Epithelial cell of esophagus (primary cell): ENCODE measurements around the gene PPP1R2B.

Experiments
- DNase-seq: peaks from one replicate; pipeline ENCODE4 v3.0.0; 2010; ENCODE audit warnings: low read depth
- H3K4me3 ChIP-seq: 2 replicates; pipeline ENCODE4 v1.5.1; 2011; ENCODE audit warnings: mild to moderate bottlenecking, low read length, control low read depth
- CTCF ChIP-seq: IDR thresholded peaks from 2 replicates; pipeline ENCODE4 v1.5.1; 2011; ENCODE audit warnings: low read depth, mild to moderate bottlenecking, low read length, control low read depth, inconsistent platforms; ENCODE audit not compliant: insufficient read depth; ENCODE audit errors: missing control alignments

The PPP1R2B gene

GRCh38 chr5:156850206-156850751, at the start of gene PPP1R2B:
Gene PPP1R2B, plus strand, starts transcription at chr5:156850295. Its CDS starts 268 bp downstream, at chr5:156850563.
- no peak for TF ChIP-seq CTCF
- DNase-seq, result no peak
- no peak within 1 kb of the TSS for H3K4me3 ChIP-seq

GRCh38 chr5:156800929-156801328, 49.2 kb upstream of the PPP1R2B start:
- H3K4me3 ChIP-seq, result no peak overlapping the region
- no peak for TF ChIP-seq CTCF
- no peak for DNase-seq

- TF ChIP-seq CTCF, result no peak
- no peak for DNase-seq
- no peak overlapping the region for H3K4me3 ChIP-seq
Observed at GRCh38 chr5:156802501-156802900, 47.6 kb upstream of the PPP1R2B start.

GRCh38 chr5:156803404-156803803, 46.7 kb upstream of the PPP1R2B start:
- no peak for DNase-seq
- no peak for TF ChIP-seq CTCF
- no peak overlapping the region for H3K4me3 ChIP-seq

GRCh38 chr5:156812959-156813358, 37.1 kb upstream of the PPP1R2B start:
- no peak for DNase-seq
- TF ChIP-seq CTCF, result no peak
- no peak overlapping the region for H3K4me3 ChIP-seq

GRCh38 chr5:156815988-156816599, 34.0 kb upstream of the PPP1R2B start:
- no peak overlapping the region for H3K4me3 ChIP-seq
- peak; percentile 9 for DNase-seq
- peak; percentile 25 for TF ChIP-seq CTCF

GRCh38 chr5:156819537-156819936, 30.6 kb upstream of the PPP1R2B start:
- DNase-seq, result no peak
- TF ChIP-seq CTCF, result no peak
- H3K4me3 ChIP-seq, result no peak overlapping the region
